GM12875 (cell line): ENCODE results near the gene NCKAP5.

Experiments
- H3K4me3 ChIP-seq: one replicate; pipeline ENCODE4 v1.5.1; 2011; ENCODE audit warnings: low read depth, low read length, control low read depth
- TF ChIP-seq, protein P1 (sequence below): IDR thresholded peaks from 2 replicates; pipeline ENCODE4 v1.5.1; 2011; ENCODE audit warnings: low read depth, mild to moderate bottlenecking, control low read depth, inconsistent platforms, low read length, moderate library complexity, borderline replicate concordance; ENCODE audit not compliant: insufficient read depth

The NCKAP5 gene

DNA sequence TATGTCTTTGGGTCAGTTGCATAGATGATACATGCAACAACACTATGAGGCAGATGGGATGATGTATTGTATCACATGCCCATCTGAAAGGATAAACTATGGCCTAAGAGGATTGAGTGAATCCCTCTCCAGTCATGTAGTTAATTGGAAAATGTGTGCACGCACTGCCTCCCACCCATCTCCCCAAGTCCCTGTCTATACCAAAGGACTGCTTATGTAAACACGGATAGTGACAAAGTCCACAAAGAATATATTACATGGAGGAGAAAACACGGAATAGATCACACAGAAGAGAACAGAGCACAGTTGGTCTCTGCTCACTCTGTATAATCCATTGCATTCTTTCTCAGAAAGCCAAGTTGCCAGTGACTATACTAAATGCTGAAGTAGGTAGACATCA lies 82.4 kb downstream of the NCKAP5 start:
- H3K4me3 ChIP-seq = no peak overlapping the region
- TF ChIP-seq, protein P1, sequence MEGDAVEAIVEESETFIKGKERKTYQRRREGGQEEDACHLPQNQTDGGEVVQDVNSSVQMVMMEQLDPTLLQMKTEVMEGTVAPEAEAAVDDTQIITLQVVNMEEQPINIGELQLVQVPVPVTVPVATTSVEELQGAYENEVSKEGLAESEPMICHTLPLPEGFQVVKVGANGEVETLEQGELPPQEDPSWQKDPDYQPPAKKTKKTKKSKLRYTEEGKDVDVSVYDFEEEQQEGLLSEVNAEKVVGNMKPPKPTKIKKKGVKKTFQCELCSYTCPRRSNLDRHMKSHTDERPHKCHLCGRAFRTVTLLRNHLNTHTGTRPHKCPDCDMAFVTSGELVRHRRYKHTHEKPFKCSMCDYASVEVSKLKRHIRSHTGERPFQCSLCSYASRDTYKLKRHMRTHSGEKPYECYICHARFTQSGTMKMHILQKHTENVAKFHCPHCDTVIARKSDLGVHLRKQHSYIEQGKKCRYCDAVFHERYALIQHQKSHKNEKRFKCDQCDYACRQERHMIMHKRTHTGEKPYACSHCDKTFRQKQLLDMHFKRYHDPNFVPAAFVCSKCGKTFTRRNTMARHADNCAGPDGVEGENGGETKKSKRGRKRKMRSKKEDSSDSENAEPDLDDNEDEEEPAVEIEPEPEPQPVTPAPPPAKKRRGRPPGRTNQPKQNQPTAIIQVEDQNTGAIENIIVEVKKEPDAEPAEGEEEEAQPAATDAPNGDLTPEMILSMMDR = no peak

DNA sequence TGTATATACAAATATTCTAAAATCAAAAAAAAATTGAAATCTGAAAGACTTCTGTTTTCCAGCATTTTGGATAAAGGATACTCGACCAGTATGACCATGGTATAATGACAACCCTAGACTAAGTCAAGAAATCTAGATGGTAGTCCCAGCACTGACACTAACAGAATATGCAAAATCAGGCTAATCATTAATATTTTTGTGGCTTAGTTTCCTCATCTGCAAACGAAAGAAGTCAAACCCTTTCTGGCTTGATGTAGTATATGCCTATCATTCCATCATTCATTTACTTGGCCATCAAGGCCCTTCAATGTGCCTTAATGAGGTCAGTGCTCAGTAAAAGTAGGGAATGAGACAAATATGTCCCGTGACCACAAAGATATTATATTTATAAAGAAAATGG lies 83.5 kb downstream of the NCKAP5 start:
- no peak overlapping the region for H3K4me3 ChIP-seq
- TF ChIP-seq, protein P1 = no peak

DNA sequence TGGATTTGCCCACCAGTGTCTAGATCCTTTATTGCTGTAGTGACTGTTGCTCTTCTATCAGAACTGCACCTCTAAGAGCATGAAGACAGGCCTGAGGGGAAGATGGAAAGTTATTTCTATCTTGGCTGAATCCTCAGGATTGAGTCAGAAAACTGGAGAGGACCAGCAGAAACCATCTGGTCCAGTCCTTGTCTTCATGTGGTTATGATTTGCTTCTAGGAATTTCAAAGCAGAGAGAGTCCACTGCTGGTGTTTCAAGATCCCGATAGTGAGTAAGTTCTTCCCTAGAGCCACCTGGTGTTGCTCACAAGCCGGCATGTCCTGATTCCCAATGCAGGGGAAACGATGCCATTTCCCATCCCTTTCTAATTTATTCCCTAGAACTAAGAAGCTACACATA lies 84.2 kb downstream of the NCKAP5 start:
- H3K4me3 ChIP-seq = no peak overlapping the region
- TF ChIP-seq, protein P1 = no peak

DNA sequence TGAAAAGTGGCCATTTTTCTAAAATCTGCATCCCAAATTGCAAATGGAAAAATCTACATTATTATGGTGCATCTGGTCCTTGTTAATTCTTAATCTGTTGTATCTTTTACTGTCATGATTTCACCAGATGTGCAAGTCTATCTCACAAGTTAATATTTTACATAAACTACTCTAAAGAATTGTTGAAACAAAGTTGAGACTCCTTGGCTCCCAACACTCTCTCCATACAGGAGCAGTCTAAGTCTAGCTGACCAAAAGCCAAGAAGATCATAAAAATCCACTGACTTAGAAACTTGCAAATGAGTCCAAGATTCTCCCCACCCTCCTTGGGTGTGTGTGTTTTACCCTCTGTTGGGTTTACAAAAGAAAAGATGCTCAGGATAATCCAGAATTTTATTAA lies 85.1 kb downstream of the NCKAP5 start:
- no peak overlapping the region for H3K4me3 ChIP-seq
- TF ChIP-seq, protein P1 = no peak

DNA sequence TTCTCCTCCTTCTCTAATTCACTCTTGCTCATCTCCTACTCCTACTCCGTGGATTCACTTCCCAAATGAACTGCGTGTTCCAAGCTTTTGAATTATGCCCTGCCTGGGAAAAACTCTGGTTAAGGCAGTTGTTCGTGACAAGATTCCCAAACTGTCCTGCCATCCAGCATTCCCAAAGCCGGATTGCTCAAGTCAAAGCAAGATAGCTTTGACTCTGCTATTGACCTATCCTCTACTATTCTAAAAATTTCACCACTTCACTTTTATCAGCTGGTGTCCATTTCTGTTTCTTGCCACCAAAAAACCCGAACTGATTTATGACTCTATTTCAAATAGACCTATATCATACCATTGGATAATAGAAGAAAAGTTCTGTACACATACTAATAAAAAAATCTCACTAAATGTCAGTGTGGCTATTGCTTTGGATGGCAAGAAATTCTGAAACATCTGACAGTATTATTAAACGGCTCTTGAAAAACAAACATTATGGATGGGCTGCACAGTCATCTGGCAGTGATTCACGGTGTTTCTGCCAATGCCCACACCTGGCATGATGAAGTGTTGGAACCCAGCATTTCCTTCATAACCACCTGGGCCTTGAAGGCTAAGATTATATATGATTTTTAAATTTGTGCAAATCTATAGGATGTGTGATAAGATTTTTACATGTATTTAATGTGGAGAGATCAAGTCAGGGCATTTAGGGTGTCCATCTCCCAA lies 87.4 kb downstream of the NCKAP5 start:
- TF ChIP-seq, protein P1 = no peak
- no peak overlapping the region for H3K4me3 ChIP-seq

DNA sequence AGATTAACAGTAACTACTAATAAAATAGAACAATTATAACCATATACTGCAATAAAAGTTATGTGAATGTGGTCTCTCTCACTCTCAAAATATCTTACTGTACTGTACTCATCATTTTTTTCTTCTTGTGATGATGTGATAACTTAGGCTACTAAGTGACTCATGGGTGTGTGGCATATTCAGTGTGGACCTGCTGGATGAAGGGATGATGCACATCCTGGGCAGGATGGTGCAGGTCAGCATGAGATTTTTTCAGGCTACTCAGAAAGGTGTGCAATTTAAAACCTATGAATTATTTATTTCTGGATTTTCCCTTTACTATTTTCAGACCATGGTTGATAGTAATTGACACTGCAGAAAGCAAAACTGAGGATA lies 90.7 kb downstream of the NCKAP5 start:
- TF ChIP-seq, protein P1 = no peak
- no peak overlapping the region for H3K4me3 ChIP-seq

DNA sequence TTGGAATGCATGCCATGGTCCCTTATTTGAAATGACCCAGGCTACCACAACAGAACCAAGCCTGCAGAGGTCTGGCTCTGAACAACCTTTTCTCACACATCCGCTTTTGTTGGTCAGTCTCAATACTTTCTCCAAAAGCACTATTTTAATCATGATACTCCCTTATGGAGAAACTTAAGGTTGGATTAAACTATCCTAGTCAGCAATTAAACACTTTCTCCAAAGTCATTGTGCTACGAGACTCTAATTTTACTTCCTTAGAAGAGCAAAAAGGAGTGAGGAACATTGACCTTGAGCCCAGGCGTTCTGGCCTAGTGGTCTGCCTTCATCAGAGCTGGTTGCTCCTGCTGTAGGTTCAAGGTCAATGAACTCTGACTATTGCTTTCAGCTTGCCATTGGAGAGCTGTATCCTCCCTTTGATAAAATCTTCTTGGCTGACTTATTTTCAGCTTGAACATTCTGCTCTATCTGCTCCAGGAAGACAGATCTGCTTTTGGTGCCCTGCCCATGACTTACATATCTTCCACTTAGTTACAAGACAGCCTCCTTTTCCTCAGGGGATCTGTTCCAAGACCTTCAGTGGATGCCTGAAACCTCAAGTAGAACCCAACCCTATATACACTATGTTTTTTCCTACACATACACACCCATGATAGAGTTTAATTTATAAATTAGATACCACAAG lies 91.2 kb downstream of the NCKAP5 start:
- H3K4me3 ChIP-seq = no peak overlapping the region
- TF ChIP-seq, protein P1 = no peak
